ENCODE data around the gene PAQR8.

DNA sequence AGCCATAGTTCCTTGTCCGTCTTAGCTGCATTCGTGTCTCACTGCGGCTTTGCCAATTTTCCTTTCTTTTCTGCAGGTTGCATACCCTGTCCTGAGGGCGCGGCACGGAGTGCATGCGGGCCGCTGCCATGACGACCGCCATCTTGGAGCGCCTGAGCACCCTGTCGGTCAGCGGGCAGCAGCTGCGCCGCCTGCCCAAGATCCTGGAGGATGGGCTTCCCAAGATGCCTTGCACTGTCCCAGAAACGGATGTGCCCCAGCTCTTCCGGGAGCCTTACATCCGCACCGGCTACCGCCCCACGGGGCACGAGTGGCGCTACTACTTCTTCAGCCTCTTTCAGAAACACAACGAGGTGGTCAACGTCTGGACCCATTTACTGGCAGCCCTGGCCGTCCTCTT, 41.1 kb downstream of the PAQR8 start:
- TF ChIP-seq, protein P1, sequence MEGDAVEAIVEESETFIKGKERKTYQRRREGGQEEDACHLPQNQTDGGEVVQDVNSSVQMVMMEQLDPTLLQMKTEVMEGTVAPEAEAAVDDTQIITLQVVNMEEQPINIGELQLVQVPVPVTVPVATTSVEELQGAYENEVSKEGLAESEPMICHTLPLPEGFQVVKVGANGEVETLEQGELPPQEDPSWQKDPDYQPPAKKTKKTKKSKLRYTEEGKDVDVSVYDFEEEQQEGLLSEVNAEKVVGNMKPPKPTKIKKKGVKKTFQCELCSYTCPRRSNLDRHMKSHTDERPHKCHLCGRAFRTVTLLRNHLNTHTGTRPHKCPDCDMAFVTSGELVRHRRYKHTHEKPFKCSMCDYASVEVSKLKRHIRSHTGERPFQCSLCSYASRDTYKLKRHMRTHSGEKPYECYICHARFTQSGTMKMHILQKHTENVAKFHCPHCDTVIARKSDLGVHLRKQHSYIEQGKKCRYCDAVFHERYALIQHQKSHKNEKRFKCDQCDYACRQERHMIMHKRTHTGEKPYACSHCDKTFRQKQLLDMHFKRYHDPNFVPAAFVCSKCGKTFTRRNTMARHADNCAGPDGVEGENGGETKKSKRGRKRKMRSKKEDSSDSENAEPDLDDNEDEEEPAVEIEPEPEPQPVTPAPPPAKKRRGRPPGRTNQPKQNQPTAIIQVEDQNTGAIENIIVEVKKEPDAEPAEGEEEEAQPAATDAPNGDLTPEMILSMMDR (conservative IDR thresholded peaks at IDR 0.05; ENCODE audit: low read depth, low read length): no peak
- TF ChIP-seq CEBPB (IDR thresholded peaks at IDR 0.05; ENCODE audit: low read depth, low read length) (no peak), POLR2A (IDR thresholded peaks at IDR 0.05; ENCODE audit: low read depth, low read length) (no peak), ELK1 (IDR thresholded peaks at IDR 0.05; ENCODE audit: borderline replicate concordance, low read depth, low read length) (no peak), RFX5 (IDR thresholded peaks at IDR 0.05; ENCODE audit: low read depth, low read length) (no peak), SMC3 (IDR thresholded peaks at IDR 0.05; ENCODE audit: low read depth, low read length) (no peak), RCOR1 (IDR thresholded peaks at IDR 0.05; ENCODE audit: insufficient replicate concordance, low read length) (no peak)
- TF ChIP-seq, protein P2, sequence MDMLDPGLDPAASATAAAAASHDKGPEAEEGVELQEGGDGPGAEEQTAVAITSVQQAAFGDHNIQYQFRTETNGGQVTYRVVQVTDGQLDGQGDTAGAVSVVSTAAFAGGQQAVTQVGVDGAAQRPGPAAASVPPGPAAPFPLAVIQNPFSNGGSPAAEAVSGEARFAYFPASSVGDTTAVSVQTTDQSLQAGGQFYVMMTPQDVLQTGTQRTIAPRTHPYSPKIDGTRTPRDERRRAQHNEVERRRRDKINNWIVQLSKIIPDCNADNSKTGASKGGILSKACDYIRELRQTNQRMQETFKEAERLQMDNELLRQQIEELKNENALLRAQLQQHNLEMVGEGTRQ (IDR thresholded peaks at IDR 0.05; ENCODE audit: low read depth, low read length): no peak
